ENCODE results near the gene ZNF655. TPM values are rescaled to one million over a fixed set of nuclear protein-coding genes. Genes with fewer than 3 reads are reported as not detected.
"Not testable (repeated sequence)": the region's sequence is repeated elsewhere in the genome, so short reads cannot be mapped to it uniquely, and the experiment has no call there.

Gene ZNF655
- total and polyA plus RNA-seq, 2 experiments from 2014 or later, result 39.4 to 76.3 TPM

DNA sequence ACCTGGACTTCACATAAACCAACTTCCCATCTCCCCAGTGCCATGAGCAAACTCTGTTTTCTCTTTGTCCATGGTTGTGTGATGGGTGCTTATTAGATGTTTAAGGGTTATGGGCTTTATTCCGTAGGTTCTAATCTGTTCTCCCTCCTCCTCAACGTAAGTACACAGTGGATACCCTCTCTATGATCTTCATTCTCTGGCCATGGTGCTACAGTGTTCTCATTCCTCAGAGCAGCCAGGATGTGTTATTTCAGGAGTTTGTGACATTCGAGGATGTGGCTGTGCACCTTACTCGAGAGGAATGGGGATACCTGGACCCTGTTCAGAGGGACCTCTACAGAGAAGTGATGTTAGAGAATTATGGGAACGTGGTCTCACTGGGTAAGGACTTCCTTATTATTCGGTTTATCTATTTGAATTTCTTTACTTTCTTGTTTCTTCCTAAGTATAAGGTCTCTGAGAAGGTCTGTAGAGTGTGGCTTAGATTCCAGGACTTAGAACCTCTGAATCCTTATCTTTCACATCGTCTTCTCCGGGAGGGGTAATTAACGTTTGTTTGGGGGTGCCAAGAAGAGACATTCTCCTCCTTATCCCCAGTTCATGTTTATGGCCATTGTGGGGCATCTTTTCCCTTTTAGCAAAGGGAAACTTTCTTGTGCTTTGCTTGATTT is 3.8 kb downstream of the ZNF655 start:
- H3K4me1 ChIP-seq (ENCODE audit: insufficient read depth), result peaks cover 22% of the 10 kb centered on the region
- TF ChIP-seq, protein P1, sequence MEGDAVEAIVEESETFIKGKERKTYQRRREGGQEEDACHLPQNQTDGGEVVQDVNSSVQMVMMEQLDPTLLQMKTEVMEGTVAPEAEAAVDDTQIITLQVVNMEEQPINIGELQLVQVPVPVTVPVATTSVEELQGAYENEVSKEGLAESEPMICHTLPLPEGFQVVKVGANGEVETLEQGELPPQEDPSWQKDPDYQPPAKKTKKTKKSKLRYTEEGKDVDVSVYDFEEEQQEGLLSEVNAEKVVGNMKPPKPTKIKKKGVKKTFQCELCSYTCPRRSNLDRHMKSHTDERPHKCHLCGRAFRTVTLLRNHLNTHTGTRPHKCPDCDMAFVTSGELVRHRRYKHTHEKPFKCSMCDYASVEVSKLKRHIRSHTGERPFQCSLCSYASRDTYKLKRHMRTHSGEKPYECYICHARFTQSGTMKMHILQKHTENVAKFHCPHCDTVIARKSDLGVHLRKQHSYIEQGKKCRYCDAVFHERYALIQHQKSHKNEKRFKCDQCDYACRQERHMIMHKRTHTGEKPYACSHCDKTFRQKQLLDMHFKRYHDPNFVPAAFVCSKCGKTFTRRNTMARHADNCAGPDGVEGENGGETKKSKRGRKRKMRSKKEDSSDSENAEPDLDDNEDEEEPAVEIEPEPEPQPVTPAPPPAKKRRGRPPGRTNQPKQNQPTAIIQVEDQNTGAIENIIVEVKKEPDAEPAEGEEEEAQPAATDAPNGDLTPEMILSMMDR (IDR thresholded peaks at IDR 0.05; ENCODE audit: poor library complexity), result no peak
- TF ChIP-seq EZH2phosphoT487 (IDR thresholded peaks at IDR 0.05; ENCODE audit: low read depth, severe bottlenecking, unreplicated experiment) (no peak), EZH2 (IDR thresholded peaks at IDR 0.05; ENCODE audit: borderline replicate concordance) (no peak)
- H3K9me3 ChIP-seq (ENCODE audit: low read depth), result no peaks in the 10 kb centered on the region
- 86% methylated on average over 9 of the region's 9 CpGs for WGBS (ENCODE audit: low lambda C conversion rate, missing lambda C conversion rate)
- H3K9me2 ChIP-seq (replicated peaks; ENCODE audit: insufficient read depth), result no peaks in the 10 kb centered on the region
- H2AFZ ChIP-seq, result no peak overlapping the region
- peaks cover 85% of the 10 kb centered on the region for H3K79me2 ChIP-seq
- H3K4me2 ChIP-seq, result peak overlapping the region; percentile 44
- H3K36me3 ChIP-seq (replicated peaks; ENCODE audit: insufficient read depth, low read depth), result no peaks in the 10 kb centered on the region
- no peak overlapping the region for H3K4me3 ChIP-seq
- no peak for DNase-seq (ENCODE audit: low spot score)
- H4K20me1 ChIP-seq (ENCODE audit: insufficient read depth, poor library complexity, severe bottlenecking), result peaks cover 7% of the 10 kb centered on the region
- no peaks in the 10 kb centered on the region for H3K27me3 ChIP-seq
- H3K27ac ChIP-seq, result peak overlapping the region; percentile 99

DNA sequence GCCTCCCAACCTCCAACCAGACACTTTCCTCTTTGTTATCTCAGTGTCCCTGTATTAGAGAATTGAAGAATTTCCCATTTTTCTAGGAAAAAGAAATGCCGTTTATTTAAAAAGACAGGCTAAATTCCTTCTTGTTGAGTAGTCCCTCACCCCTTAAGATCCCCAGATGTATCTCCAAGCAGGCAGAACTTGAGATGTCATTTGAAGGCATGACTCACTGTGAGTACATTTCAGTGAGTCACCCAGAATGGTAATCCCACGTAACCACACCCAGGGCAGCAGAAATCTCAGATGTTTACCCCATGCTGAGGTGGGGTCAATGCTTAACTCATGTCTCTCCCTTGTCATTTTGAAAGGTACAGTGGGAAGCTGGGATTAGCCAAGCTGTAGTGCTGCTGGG is 4.4 kb downstream of the ZNF655 start:
- Histone ChIP-seq H3K27ac (peak overlapping the region; percentile 99), H4K20me1 (ENCODE audit: insufficient read depth, poor library complexity, severe bottlenecking) (peaks cover 7% of the 10 kb centered on the region), H2AFZ (no peak overlapping the region), H3K79me2 (peaks cover 83% of the 10 kb centered on the region), H3K4me3 (no peak overlapping the region), H3K27me3 (no peaks in the 10 kb centered on the region), H3K4me1 (ENCODE audit: insufficient read depth) (peaks cover 19% of the 10 kb centered on the region), H3K9me2 (replicated peaks; ENCODE audit: insufficient read depth) (no peaks in the 10 kb centered on the region), H3K4me2 (peak overlapping the region; percentile 44), H3K9me3 (ENCODE audit: low read depth) (no peaks in the 10 kb centered on the region), H3K36me3 (replicated peaks; ENCODE audit: insufficient read depth, low read depth) (no peaks in the 10 kb centered on the region)
- 42% methylated on average over 2 of the region's 2 CpGs for WGBS (ENCODE audit: low lambda C conversion rate, missing lambda C conversion rate)
- peak; percentile 83 for DNase-seq (ENCODE audit: low spot score)
- TF ChIP-seq EZH2phosphoT487 (IDR thresholded peaks at IDR 0.05; ENCODE audit: low read depth, severe bottlenecking, unreplicated experiment) (no peak), EZH2 (IDR thresholded peaks at IDR 0.05; ENCODE audit: borderline replicate concordance) (no peak)
- TF ChIP-seq, protein P1 (IDR thresholded peaks at IDR 0.05; ENCODE audit: poor library complexity), result no peak

DNA sequence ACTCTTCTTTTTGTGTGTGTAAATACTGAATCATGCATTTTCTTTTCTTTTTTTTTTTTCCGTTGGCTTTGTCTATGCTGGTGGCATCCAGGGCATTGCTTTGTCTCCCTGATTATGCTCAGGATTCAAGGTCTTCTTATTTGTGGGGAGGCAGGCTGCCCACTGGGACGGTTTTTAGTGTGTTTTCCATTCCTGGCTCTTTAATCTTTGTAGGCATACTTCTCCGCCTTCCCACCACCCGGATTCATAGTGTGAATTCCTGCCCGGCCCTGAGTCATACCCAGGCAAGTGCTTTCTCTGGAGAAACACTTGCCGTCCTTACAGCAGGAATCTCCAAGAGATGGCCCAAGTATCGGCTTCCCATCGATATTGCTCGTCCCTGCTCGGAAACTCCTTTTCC is 5.2 kb downstream of the ZNF655 start:
- peaks cover 86% of the 10 kb centered on the region for H3K79me2 ChIP-seq

DNA sequence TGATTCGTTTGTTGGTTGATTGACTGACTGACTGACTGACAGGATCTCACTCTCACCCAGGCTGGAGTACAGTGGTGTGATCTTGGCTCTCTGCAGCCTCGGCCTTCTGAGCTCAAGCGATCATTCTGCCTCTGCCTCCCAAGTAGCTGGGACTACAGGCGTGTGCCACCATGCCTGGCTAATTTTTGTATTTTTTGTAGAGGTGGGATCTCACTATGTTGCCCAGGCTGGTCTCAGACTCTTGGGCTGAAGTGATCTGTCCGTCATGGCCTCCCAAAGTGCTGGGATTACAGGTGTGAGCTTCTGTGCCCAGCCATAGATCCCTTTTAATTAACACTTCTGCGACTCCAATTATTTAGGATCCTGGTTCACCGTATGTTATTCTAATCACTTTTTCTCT is 10.3 kb downstream of the ZNF655 start:
- H3K36me3 ChIP-seq (replicated peaks; ENCODE audit: insufficient read depth, low read depth); H3K27me3 ChIP-seq; H2AFZ ChIP-seq; H3K4me3 ChIP-seq; H4K20me1 ChIP-seq (ENCODE audit: insufficient read depth, poor library complexity, severe bottlenecking); H3K9me2 ChIP-seq (replicated peaks; ENCODE audit: insufficient read depth); H3K4me1 ChIP-seq (ENCODE audit: insufficient read depth); H3K4me2 ChIP-seq; H3K9me3 ChIP-seq (ENCODE audit: low read depth); H3K27ac ChIP-seq; DNase-seq (ENCODE audit: low spot score): not testable (repeated sequence)
- H3K79me2 ChIP-seq, result peaks cover 54% of the 10 kb centered on the region
- 95% methylated on average over 7 of the region's 7 CpGs for WGBS (ENCODE audit: low lambda C conversion rate, missing lambda C conversion rate)

More for the DNA sequence above, 5.2 kb downstream of the ZNF655 start:
- no peak overlapping the region for H2AFZ ChIP-seq
- H3K27me3 ChIP-seq, result no peaks in the 10 kb centered on the region
- no peak overlapping the region for H3K4me3 ChIP-seq
- H3K9me3 ChIP-seq (ENCODE audit: low read depth), result no peaks in the 10 kb centered on the region
- H4K20me1 ChIP-seq (ENCODE audit: insufficient read depth, poor library complexity, severe bottlenecking), result peaks cover 7% of the 10 kb centered on the region
- peak overlapping the region; percentile 83 for H3K27ac ChIP-seq
- WGBS (ENCODE audit: low lambda C conversion rate, missing lambda C conversion rate), result 82% methylated on average over 10 of the region's 10 CpGs
- peak; percentile 15 for DNase-seq (ENCODE audit: low spot score)
- H3K4me2 ChIP-seq, result no peak overlapping the region
- no peak for TF ChIP-seq EZH2 (IDR thresholded peaks at IDR 0.05; ENCODE audit: borderline replicate concordance)
- TF ChIP-seq, protein P1 (IDR thresholded peaks at IDR 0.05; ENCODE audit: poor library complexity), result no peak
- no peak for TF ChIP-seq EZH2phosphoT487 (IDR thresholded peaks at IDR 0.05; ENCODE audit: low read depth, severe bottlenecking, unreplicated experiment)
- H3K36me3 ChIP-seq (replicated peaks; ENCODE audit: insufficient read depth, low read depth), result no peaks in the 10 kb centered on the region
- H3K4me1 ChIP-seq (ENCODE audit: insufficient read depth), result peaks cover 19% of the 10 kb centered on the region
- H3K9me2 ChIP-seq (replicated peaks; ENCODE audit: insufficient read depth), result no peaks in the 10 kb centered on the region

All from hepatocyte (in vitro differentiated cells).